ENCODE measurements around the gene CACNB4. TPM values are rescaled to one million over a fixed set of nuclear protein-coding genes. Genes with fewer than 3 reads are reported as not detected.
"Not testable (repeated sequence)": the region's sequence is repeated elsewhere in the genome, so short reads cannot be mapped to it uniquely, and the experiment has no call there.

The CACNB4 gene
- total and polyA plus RNA-seq, 2 donors: 3.0 to 3.5 TPM

DNA sequence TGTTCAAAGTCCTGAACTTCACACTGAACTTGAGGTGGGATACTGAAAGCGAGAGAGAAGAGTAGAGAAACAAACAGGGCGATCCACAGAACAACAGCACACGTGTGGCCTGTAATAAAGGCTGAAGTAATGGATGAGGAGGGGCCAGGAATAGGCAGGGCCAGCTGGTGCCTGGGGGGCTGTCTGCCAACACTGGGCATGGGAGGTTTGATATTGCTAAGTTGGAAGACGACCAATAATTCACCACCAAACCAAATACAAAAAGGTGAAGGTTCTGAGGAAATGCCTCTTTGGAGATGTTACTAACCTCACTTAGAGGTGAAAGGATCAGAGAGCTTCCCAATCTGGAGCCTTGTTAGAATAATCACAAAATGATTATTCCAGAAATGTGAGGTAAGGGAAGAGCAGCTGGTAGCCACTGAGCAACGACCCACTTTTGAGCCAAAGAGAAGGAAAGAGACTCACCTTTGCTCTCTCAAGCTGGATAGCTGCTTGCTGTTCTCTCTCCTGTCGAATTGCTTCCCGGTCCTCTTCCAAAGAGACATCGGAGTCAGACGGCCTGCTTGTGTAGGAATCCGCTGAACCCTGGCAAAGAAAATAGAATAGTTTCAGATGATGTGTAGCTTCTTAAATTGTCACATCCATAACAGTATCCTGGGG lies 215.9 kb downstream of the CACNB4 start:
- Histone ChIP-seq H3K9me3 (ENCODE audit: control insufficient read depth in 2 of 2, insufficient read depth in 1 of 2, low read length in 1 of 2) (no peaks in the 10 kb centered on the region), H3K36me3 (ENCODE audit: control insufficient read depth in 2 of 2, insufficient read depth in 2 of 2, low read length in 1 of 2) (no peaks in the 10 kb centered on the region), H3K27me3 (ENCODE audit: control insufficient read depth in 2 of 2, insufficient read depth in 1 of 2, low read length in 1 of 2) (no peaks in the 10 kb centered on the region), H3K4me1 (ENCODE audit: control insufficient read depth in 2 of 2, insufficient read depth in 2 of 2, low read length in 2 of 2) (no peaks in the 10 kb centered on the region), H3K4me3 (ENCODE audit: low read length in 2 of 2) (no peak overlapping the region), H3K27ac (ENCODE audit: low read depth in 1 of 2, low read length in 1 of 2) (no peak overlapping the region)
- 96% methylated on average over 10 of the region's 10 CpGs for WGBS
- DNase-seq (ENCODE audit: low read depth in 6 of 9, low spot score in 9 of 9): no peak

DNA sequence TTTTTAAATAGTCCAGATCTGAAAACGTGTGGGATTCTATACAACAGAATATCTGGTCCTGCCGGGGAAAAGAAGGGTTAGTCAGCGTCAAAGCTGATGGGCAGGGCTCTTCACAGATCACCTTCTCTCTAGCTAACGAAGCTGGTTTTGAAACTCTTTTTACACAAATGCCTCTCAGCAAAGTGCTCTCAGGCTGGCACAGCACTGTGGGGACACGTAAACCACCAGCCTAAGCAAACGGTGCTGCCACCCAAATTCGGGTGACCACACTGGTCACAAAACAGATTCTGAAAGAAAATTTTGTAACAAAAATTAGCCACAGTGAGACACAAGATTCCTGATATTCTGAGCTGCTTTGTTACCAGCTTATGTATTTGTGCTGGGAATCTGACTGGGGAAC lies 217.5 kb downstream of the CACNB4 start:
- Histone ChIP-seq H3K27ac (ENCODE audit: low read depth in 1 of 2, low read length in 1 of 2) (no peak overlapping the region), H3K27me3 (ENCODE audit: control insufficient read depth in 2 of 2, insufficient read depth in 1 of 2, low read length in 1 of 2) (no peaks in the 10 kb centered on the region), H3K4me1 (ENCODE audit: control insufficient read depth in 2 of 2, insufficient read depth in 2 of 2, low read length in 2 of 2) (no peaks in the 10 kb centered on the region), H3K9me3 (ENCODE audit: control insufficient read depth in 2 of 2, insufficient read depth in 1 of 2, low read length in 1 of 2) (no peaks in the 10 kb centered on the region), H3K36me3 (ENCODE audit: control insufficient read depth in 2 of 2, insufficient read depth in 2 of 2, low read length in 1 of 2) (no peaks in the 10 kb centered on the region), H3K4me3 (ENCODE audit: low read length in 2 of 2) (no peak overlapping the region)
- DNase-seq (ENCODE audit: low read depth in 6 of 9, low spot score in 9 of 9): no peak
- 95% methylated on average over 7 of the region's 7 CpGs for WGBS

DNA sequence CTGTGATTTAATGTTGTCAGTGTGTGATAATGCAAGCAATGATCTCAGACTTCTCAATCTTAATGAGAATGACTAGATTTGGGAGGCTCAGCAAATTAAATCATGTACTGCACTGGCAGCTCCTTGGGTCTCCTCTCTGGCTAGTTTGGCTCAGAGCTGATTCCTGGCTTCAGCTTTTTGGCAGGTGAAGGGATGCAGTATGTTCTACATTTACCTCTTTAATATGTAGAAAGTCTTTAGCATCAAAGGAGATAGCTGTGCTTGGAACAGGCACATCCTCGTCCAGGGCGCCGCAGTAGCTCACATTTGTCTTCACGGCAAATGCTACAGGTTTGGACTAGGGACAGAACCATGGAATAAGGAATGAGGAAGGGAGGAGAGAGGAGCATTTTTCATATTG lies 218.3 kb downstream of the CACNB4 start:
- WGBS: over 99% methylated on average over 4 of the region's 4 CpGs
- H3K9me3 ChIP-seq (ENCODE audit: control insufficient read depth in 2 of 2, insufficient read depth in 1 of 2, low read length in 1 of 2): no peaks in the 10 kb centered on the region
- no peak overlapping the region for H3K27ac ChIP-seq (ENCODE audit: low read depth in 1 of 2, low read length in 1 of 2)
- H3K27me3 ChIP-seq (ENCODE audit: control insufficient read depth in 2 of 2, insufficient read depth in 1 of 2, low read length in 1 of 2): no peaks in the 10 kb centered on the region
- H3K36me3 ChIP-seq (ENCODE audit: control insufficient read depth in 2 of 2, insufficient read depth in 2 of 2, low read length in 1 of 2): no peaks in the 10 kb centered on the region
- no peak for DNase-seq (ENCODE audit: low read depth in 6 of 9, low spot score in 9 of 9)
- H3K4me3 ChIP-seq (ENCODE audit: low read length in 2 of 2): no peak overlapping the region
- H3K4me1 ChIP-seq (ENCODE audit: control insufficient read depth in 2 of 2, insufficient read depth in 2 of 2, low read length in 2 of 2): no peaks in the 10 kb centered on the region

DNA sequence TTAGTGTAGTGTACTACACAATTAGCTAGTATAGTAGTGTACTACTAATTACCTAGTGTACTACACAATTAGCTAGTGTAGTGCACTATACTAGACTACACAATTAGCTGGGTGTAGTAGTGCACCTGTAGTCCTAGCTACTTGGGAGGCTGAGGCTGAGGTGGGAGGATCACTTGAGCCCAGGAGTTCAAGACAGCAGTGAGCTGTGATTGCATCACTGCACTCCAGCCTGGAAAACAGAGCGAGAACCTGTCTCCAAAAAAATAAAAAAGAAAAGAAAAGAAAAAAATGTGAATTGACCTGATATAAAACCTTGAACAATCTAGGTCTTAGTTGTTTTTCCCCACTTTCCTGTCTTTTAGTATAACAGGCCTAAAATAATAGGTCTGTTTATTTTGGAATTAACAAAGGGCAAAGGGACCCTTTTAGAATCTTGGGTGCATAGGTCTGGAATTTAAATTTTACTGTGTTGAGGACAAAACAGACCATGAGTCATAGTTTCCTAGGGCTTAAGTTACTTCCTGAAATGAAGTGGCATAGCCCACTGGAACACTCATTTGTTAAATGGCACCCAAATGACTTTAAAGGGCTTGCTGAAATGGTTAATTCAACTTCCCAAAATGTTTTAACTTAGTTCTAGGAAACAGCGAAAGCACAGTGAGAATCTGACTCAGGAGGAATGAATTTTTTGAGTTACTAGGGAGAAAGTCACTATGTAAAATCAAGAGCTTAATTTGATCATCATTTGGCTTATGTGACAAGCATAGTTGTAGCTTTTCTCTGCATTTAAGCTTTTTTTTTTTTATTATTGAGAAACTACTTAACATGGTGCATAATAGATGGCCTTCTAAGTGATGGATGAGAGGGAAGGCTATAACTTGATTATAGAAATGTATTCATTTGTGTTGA lies 219.9 kb downstream of the CACNB4 start:
- Histone ChIP-seq H3K4me3 (ENCODE audit: low read length in 2 of 2) (no peak overlapping the region), H3K4me1 (ENCODE audit: control insufficient read depth in 2 of 2, insufficient read depth in 2 of 2, low read length in 2 of 2) (no peaks in the 10 kb centered on the region), H3K27ac (ENCODE audit: low read depth in 1 of 2, low read length in 1 of 2) (no peak overlapping the region), H3K9me3 (ENCODE audit: control insufficient read depth in 2 of 2, insufficient read depth in 1 of 2, low read length in 1 of 2) (no peaks in the 10 kb centered on the region), H3K27me3 (ENCODE audit: control insufficient read depth in 2 of 2, insufficient read depth in 1 of 2, low read length in 1 of 2) (no peaks in the 10 kb centered on the region), H3K36me3 (ENCODE audit: control insufficient read depth in 2 of 2, insufficient read depth in 2 of 2, low read length in 1 of 2) (no peaks in the 10 kb centered on the region)
- WGBS: 95% methylated on average over 2 of the region's 2 CpGs
- no peak for DNase-seq (ENCODE audit: low read depth in 6 of 9, low spot score in 9 of 9)

DNA sequence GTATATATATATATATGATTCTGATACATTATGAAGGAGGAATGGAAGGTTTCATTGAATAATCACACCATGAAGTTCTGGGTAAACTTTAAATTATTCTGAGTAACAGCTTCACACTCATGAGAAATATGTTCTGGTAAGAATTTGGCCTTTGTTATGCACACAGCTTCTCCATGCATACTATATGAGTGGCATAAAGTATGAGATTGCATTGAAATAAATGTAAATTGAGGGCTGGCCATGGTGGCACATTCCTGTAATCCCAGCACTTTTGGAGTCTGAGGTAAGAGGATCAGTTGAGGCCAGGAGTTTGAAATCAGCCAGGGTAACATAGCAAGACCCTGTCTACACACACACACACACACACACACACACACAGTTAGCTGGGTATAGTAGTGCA lies 220.6 kb downstream of the CACNB4 start:
- no peak for DNase-seq (ENCODE audit: low read depth in 6 of 9, low spot score in 9 of 9)
- Histone ChIP-seq H3K4me3 (ENCODE audit: low read length in 2 of 2) (no peak overlapping the region), H3K9me3 (ENCODE audit: control insufficient read depth in 2 of 2, insufficient read depth in 1 of 2, low read length in 1 of 2) (no peaks in the 10 kb centered on the region), H3K27me3 (ENCODE audit: control insufficient read depth in 2 of 2, insufficient read depth in 1 of 2, low read length in 1 of 2) (no peaks in the 10 kb centered on the region), H3K36me3 (ENCODE audit: control insufficient read depth in 2 of 2, insufficient read depth in 2 of 2, low read length in 1 of 2) (no peaks in the 10 kb centered on the region), H3K27ac (ENCODE audit: low read depth in 1 of 2, low read length in 1 of 2) (no peak overlapping the region), H3K4me1 (ENCODE audit: control insufficient read depth in 2 of 2, insufficient read depth in 2 of 2, low read length in 2 of 2) (no peaks in the 10 kb centered on the region)

DNA sequence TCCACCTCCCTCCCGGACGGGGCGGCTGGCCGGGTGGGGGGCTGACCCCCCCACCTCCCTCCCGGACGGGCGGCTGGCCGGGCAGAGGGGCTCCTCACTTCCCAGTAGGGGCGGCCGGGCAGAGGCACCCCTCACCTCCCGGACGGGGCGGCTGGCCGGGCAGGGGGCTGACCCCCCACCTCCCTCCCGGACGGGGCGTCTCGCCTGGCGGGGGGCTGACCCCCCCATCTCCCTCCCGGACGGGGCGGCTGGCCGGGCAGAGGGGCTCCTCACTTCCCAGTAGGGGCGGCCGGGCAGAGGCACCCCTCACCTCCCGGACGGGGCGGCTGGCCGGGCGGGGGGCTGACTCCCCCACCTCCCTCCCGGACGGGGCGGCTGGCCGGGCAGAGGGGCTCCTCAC lies 223.2 kb downstream of the CACNB4 start:
- not testable (repeated sequence) for DNase-seq (ENCODE audit: low read depth in 6 of 9, low spot score in 9 of 9); H3K4me3 ChIP-seq (ENCODE audit: low read length in 2 of 2); H3K9me3 ChIP-seq (ENCODE audit: control insufficient read depth in 2 of 2, insufficient read depth in 1 of 2, low read length in 1 of 2); H3K4me1 ChIP-seq (ENCODE audit: control insufficient read depth in 2 of 2, insufficient read depth in 2 of 2, low read length in 2 of 2); H3K27me3 ChIP-seq (ENCODE audit: control insufficient read depth in 2 of 2, insufficient read depth in 1 of 2, low read length in 1 of 2); H3K36me3 ChIP-seq (ENCODE audit: control insufficient read depth in 2 of 2, insufficient read depth in 2 of 2, low read length in 1 of 2); H3K27ac ChIP-seq (ENCODE audit: low read depth in 1 of 2, low read length in 1 of 2)
- WGBS: 90% methylated on average over 23 of the region's 34 CpGs

DNA sequence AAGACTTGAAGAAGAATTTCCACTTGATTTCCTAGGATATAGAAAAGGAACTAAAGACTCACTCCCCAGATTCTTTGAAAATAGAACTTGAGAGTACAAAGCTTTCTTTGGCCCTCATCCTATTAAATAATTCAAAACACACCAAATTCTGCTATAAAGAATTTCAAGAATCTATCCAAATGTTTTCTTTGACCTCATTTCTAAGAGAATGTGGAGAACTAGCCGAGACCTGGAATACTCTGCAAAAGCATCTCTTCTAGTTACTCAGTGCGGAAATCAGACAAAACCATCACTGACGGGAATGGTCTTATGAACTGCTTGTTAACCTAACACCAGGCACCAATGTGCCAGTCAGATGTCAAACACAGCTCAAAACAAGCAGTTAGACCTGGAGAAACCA lies 226.4 kb downstream of the CACNB4 start:
- Histone ChIP-seq H3K27ac (ENCODE audit: low read depth in 1 of 2, low read length in 1 of 2) (no peak overlapping the region), H3K4me3 (ENCODE audit: low read length in 2 of 2) (no peak overlapping the region), H3K9me3 (ENCODE audit: control insufficient read depth in 2 of 2, insufficient read depth in 1 of 2, low read length in 1 of 2) (no peaks in the 10 kb centered on the region), H3K27me3 (ENCODE audit: control insufficient read depth in 2 of 2, insufficient read depth in 1 of 2, low read length in 1 of 2) (no peaks in the 10 kb centered on the region), H3K36me3 (ENCODE audit: control insufficient read depth in 2 of 2, insufficient read depth in 2 of 2, low read length in 1 of 2) (no peaks in the 10 kb centered on the region), H3K4me1 (ENCODE audit: control insufficient read depth in 2 of 2, insufficient read depth in 2 of 2, low read length in 2 of 2) (no peaks in the 10 kb centered on the region)
- DNase-seq (ENCODE audit: low read depth in 6 of 9, low spot score in 9 of 9): no peak
- 97% methylated on average over 3 of the region's 3 CpGs for WGBS

DNA sequence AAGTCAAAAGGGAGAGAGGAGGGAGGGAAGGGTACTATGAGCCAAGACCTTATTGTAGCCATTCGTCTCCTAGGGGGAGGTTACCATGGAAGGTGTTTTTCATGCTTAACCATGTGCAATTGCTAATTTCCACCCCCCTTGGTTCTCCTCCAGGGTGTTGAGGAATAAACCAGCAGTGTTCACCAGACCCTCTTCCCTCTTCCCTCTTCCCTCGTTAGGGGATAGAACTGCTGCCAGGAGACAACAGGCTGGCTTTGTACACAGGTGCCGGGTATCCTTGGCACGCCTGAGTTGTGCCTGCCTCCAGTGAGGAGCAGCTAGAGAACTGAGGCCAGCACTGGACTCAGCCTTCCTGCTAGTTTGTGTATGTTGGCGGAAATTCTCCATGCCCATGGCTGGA lies 229.6 kb downstream of the CACNB4 start:
- no peak overlapping the region for H3K4me3 ChIP-seq (ENCODE audit: low read length in 2 of 2)
- DNase-seq (ENCODE audit: low read depth in 6 of 9, low spot score in 9 of 9): no peak
- no peaks in the 10 kb centered on the region for H3K36me3 ChIP-seq (ENCODE audit: control insufficient read depth in 2 of 2, insufficient read depth in 2 of 2, low read length in 1 of 2)
- no peaks in the 10 kb centered on the region for H3K9me3 ChIP-seq (ENCODE audit: control insufficient read depth in 2 of 2, insufficient read depth in 1 of 2, low read length in 1 of 2)
- H3K27me3 ChIP-seq (ENCODE audit: control insufficient read depth in 2 of 2, insufficient read depth in 1 of 2, low read length in 1 of 2): no peaks in the 10 kb centered on the region
- H3K4me1 ChIP-seq (ENCODE audit: control insufficient read depth in 2 of 2, insufficient read depth in 2 of 2, low read length in 2 of 2): no peaks in the 10 kb centered on the region
- 95% methylated on average over 5 of the region's 5 CpGs for WGBS
- H3K27ac ChIP-seq (ENCODE audit: low read depth in 1 of 2, low read length in 1 of 2): no peak overlapping the region

DNA sequence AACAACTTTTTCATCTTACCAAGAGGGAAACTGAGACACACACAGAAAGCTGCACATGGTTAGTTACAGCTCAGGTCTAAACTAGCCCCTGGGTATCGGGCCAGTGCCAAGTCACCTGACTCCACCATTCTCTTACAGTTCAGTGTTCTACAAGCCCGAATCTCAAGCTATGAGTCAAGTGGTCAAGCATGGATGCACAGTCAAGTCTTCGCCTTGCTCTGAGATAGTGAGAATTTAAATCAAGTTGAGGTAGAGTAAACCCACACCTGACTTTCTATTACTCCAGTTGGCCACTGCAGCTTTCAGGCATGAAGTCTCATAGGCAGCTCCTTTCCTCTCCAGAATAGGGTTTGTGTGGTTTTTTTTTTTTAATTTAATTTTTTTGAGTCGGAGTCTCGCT lies 236.1 kb downstream of the CACNB4 start:
- Histone ChIP-seq H3K36me3 (ENCODE audit: control insufficient read depth in 2 of 2, insufficient read depth in 2 of 2, low read length in 1 of 2) (no peaks in the 10 kb centered on the region), H3K9me3 (ENCODE audit: control insufficient read depth in 2 of 2, insufficient read depth in 1 of 2, low read length in 1 of 2) (no peaks in the 10 kb centered on the region), H3K4me3 (ENCODE audit: low read length in 2 of 2) (no peak overlapping the region), H3K4me1 (ENCODE audit: control insufficient read depth in 2 of 2, insufficient read depth in 2 of 2, low read length in 2 of 2) (no peaks in the 10 kb centered on the region), H3K27ac (ENCODE audit: low read depth in 1 of 2, low read length in 1 of 2) (no peak overlapping the region), H3K27me3 (ENCODE audit: control insufficient read depth in 2 of 2, insufficient read depth in 1 of 2, low read length in 1 of 2) (no peaks in the 10 kb centered on the region)
- WGBS: 93% methylated on average over 5 of the region's 5 CpGs
- DNase-seq (ENCODE audit: low read depth in 6 of 9, low spot score in 9 of 9): no peak

Measured in thymus (tissue), 11 donors.